ACC112 (cell line): ENCODE results near the gene GJE1.

Source experiments
- H2AFZ ChIP-seq: fragments of 200-600 bp; sonication (generic); one replicate; pipeline ENCODE4 v1.6.0; 2017; ENCODE audit warnings: antibody characterized with exemption, low read length; ENCODE audit not compliant: unreplicated experiment
- H3K27ac ChIP-seq: fragments of 200-600 bp; sonication (generic); 2 replicates; pipeline ENCODE4 v1.5.1; 2014; ENCODE audit warnings: low read depth, mild to moderate bottlenecking, antibody characterized with exemption, low read length, moderate library complexity
- H3K27me3 ChIP-seq: fragments of 200-600 bp; sonication (generic); 2 replicates; pipeline ENCODE4 v1.6.1; 2014; ENCODE audit warnings: mild to moderate bottlenecking, antibody characterized with exemption, low read length, moderate library complexity, mixed read lengths; ENCODE audit not compliant: insufficient read depth
- H3K36me3 ChIP-seq: fragments of 200-600 bp; sonication (generic); 2 replicates; pipeline ENCODE4 v1.6.1; 2016; ENCODE audit warnings: mild to moderate bottlenecking, antibody characterized with exemption, low read length, moderate library complexity, mixed read lengths; ENCODE audit not compliant: insufficient read depth
- H3K4me1 ChIP-seq: fragments of 200-600 bp; sonication (generic); one replicate; pipeline ENCODE4 v1.6.1; 2016; ENCODE audit warnings: low read length, mixed read lengths; ENCODE audit not compliant: insufficient read depth, unreplicated experiment, control insufficient read depth
- H3K4me3 ChIP-seq: fragments of 200-600 bp; sonication (generic); 2 replicates; pipeline ENCODE4 v1.5.1; 2014; ENCODE audit warnings: mild to moderate bottlenecking, low read depth, low read length
- H3K79me2 ChIP-seq: fragments of 200-600 bp; sonication (generic); one replicate; pipeline ENCODE4 v1.6.0; 2016; ENCODE audit warnings: low read length; ENCODE audit not compliant: control insufficient read depth, unreplicated experiment, insufficient read depth

GJE1 gene

DNA sequence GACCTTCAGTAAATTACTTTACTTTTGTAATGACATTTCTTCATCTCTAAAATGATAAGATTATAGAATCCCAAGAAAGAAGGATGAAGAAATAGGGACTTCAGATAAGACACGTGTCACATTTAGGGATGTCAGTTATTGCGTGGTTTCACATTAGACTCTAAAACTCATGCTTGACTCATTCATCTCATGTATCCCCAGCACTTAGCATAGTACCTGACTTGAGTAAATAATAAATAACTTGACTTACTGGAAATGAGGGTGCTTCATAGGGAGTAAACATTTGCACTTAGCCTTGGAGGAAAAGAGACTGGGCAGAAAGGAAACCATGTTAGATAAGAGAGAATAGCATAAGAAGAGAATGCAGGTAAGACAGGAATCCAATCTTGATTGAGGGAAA lies 51.6 kb downstream of the GJE1 start:
- H3K4me1 ChIP-seq, result peaks cover 6% of the 10 kb centered on the region
- no peak overlapping the region for H3K27ac ChIP-seq
- H3K36me3 ChIP-seq, result 0 out of 2 replicates have a peak, but pooled peaks cover 4% of the 10 kb centered on the region
- no peaks in the 10 kb centered on the region for H3K27me3 ChIP-seq
- no peaks in the 10 kb centered on the region for H3K79me2 ChIP-seq
- H3K4me3 ChIP-seq, result no peak overlapping the region
- H2AFZ ChIP-seq, result no peak overlapping the region
